ENCODE data around the gene DOC2B. TPM values are rescaled to one million over a fixed set of nuclear protein-coding genes. Genes with fewer than 3 reads are reported as not detected.
A peak's percentile ranks its signal among the peaks of the same experiment; 100 is the strongest.

The DOC2B gene
- total and polyA plus RNA-seq, 7 donors = 0.46 to 12.5 (median 4.9) TPM

DNA sequence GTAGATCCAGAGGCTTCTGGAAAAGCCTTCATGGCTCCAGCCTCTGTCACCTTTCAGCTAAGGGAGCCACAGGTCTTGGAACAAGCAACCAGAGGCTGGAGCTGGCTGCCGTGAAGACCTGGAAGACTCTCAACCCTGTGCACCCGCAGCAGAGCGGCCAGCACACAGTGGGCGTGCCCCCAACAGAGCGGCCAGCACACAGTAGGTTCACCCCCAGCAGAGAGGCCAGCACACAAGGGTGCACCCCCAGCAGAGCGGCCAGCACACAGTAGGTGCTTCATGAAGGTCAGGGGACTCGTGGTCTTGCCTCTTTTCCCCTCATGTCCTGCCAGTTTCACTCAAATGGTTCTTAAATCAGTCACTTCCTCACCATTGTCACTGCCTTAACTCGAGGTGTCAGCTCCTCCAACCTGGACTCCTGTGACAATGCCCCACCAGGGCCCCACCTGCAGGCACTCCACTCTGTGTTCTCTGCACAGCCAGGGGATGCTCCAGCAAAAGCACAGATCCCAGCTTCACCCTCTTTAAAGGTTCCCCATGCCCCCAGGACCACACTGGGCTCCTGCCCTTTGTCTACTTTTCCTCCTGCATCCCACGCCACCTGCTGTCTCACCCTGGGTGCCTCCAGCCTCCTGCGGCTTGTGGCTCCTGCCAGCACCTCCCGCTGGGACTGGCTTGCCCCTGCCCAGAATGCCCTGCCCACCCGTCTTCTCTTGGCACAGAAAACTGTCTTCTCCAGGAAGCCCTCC is 42.4 kb upstream of the DOC2B start:
- Histone ChIP-seq H3K36me3 (no peaks in the 10 kb centered on the region), H3K9me3 (no peaks in the 10 kb centered on the region), H3K4me1 (no peaks in the 10 kb centered on the region), H3K27ac (no peak overlapping the region), H3K27me3 (no peaks in the 10 kb centered on the region), H3K4me3 (no peak overlapping the region)
- TF ChIP-seq EP300 (IDR thresholded peaks at IDR 0.05) (no peak), POLR2A (IDR thresholded peaks at IDR 0.05) (no peak), POLR2AphosphoS5 (IDR thresholded peaks at IDR 0.05) (no peak)
- TF ChIP-seq, protein P1, sequence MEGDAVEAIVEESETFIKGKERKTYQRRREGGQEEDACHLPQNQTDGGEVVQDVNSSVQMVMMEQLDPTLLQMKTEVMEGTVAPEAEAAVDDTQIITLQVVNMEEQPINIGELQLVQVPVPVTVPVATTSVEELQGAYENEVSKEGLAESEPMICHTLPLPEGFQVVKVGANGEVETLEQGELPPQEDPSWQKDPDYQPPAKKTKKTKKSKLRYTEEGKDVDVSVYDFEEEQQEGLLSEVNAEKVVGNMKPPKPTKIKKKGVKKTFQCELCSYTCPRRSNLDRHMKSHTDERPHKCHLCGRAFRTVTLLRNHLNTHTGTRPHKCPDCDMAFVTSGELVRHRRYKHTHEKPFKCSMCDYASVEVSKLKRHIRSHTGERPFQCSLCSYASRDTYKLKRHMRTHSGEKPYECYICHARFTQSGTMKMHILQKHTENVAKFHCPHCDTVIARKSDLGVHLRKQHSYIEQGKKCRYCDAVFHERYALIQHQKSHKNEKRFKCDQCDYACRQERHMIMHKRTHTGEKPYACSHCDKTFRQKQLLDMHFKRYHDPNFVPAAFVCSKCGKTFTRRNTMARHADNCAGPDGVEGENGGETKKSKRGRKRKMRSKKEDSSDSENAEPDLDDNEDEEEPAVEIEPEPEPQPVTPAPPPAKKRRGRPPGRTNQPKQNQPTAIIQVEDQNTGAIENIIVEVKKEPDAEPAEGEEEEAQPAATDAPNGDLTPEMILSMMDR (IDR thresholded peaks at IDR 0.05) = no peak
- 75 to 81% methylated on average over 12 of the region's 12 CpGs for WGBS, 2 donors
- peak; percentile 62 for DNase-seq
- intact Hi-C loops (cut with DNase I) = no loop called here

DNA sequence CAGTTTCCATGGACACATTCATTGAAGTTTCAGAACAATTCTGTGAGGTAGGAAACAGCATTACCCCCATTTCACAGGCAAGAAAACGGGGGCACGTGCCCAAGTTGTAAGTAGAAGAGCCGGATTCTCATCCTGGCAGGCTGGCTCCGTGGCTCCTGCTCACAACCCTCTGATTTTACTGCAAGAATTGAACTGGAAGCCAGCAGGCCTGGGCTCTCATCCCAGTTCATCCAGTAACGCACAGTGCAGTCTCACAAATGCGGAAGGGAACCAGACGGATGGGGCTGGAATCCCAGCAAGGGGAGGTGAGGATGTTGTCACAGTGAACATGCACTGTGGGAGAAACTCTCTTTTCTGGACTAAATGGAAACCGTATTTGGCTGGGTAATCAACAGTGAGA is 40.7 kb upstream of the DOC2B start:
- Histone ChIP-seq H3K4me1 (no peaks in the 10 kb centered on the region), H3K9me3 (no peaks in the 10 kb centered on the region), H3K4me3 (no peak overlapping the region), H3K27ac (no peak overlapping the region), H3K36me3 (no peaks in the 10 kb centered on the region), H3K27me3 (no peaks in the 10 kb centered on the region)
- TF ChIP-seq POLR2AphosphoS5 (IDR thresholded peaks at IDR 0.05) (no peak), POLR2A (IDR thresholded peaks at IDR 0.05) (no peak), EP300 (IDR thresholded peaks at IDR 0.05) (no peak)
- TF ChIP-seq, protein P1 (IDR thresholded peaks at IDR 0.05) = no peak
- 85 to 95% methylated on average over 8 of the region's 8 CpGs for WGBS, 2 donors
- intact Hi-C loops (cut with DNase I) = no loop called here
- peak; percentile 61 for DNase-seq

DNA sequence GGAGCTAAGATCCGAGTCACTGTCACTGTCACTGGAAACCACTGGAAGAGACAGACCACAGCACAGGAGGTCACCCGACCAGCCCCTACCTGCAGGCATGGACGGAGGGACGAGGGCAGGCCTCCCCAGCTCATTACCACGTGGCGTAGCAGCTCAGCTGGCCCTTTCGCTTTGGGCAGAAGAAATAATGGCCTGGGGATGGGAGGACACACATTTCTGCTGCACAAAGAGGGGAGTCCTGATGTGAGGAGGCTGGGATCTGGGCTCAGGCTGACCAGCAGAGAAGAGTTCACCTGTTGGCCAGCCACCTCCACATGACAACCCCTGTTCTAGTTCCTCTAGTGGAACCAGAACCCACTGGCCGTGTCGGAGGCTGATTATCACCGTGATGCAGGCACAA is 38.2 kb upstream of the DOC2B start:
- H3K4me1 ChIP-seq = no peaks in the 10 kb centered on the region
- H3K4me3 ChIP-seq = no peak overlapping the region
- H3K27me3 ChIP-seq = no peaks in the 10 kb centered on the region
- no peak overlapping the region for H3K27ac ChIP-seq
- intact Hi-C loops (cut with DNase I) = no loop called here
- TF ChIP-seq POLR2AphosphoS5 (IDR thresholded peaks at IDR 0.05) (no peak), EP300 (IDR thresholded peaks at IDR 0.05) (no peak), POLR2A (IDR thresholded peaks at IDR 0.05) (no peak)
- TF ChIP-seq, protein P1 (IDR thresholded peaks at IDR 0.05) = no peak
- no peaks in the 10 kb centered on the region for H3K9me3 ChIP-seq
- WGBS, 2 donors = 92 to 95% methylated on average over 10 of the region's 10 CpGs
- peak; percentile 36 for DNase-seq
- no peaks in the 10 kb centered on the region for H3K36me3 ChIP-seq

DNA sequence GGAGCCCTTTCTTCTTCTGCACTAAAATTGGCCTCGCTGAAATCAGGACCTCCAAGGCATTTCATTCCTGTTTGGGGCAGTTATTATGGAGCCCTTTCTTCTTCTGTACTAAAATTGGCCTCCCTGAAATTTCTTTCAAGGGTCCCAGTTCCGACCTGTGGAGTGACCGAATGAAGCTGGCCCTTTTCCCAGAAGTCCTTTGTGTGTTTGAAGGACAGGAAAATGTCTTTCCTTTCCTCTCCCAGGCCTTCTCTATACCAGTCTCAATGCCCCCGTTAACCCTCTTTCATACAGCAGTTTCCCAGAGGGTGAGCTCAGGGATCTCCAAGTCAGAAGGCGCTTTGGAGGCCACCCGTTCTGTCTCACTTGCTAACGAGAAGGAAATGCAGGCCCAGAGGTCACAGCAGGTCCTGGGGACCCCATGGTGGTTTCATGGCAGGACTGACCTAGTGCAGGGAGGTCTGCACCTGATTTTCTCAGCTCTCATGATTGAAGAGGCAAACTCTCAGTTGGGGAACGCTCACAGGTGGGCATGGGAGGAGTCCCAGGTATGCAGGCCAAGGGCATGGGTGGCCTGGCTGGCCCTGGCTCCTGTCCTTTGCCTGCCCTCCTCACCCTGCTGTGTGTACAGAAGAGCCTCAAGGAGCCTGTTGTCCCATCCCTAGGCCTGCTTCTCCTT is 37.1 kb upstream of the DOC2B start:
- TF ChIP-seq, protein P1 (IDR thresholded peaks at IDR 0.05) = no peak
- TF ChIP-seq EP300 (IDR thresholded peaks at IDR 0.05) = no peak
- TF ChIP-seq POLR2AphosphoS5 (IDR thresholded peaks at IDR 0.05) = no peak
- TF ChIP-seq POLR2A (IDR thresholded peaks at IDR 0.05) = no peak
- Histone ChIP-seq H3K27ac (no peak overlapping the region), H3K27me3 (no peaks in the 10 kb centered on the region), H3K4me3 (no peak overlapping the region), H3K36me3 (no peaks in the 10 kb centered on the region), H3K4me1 (no peaks in the 10 kb centered on the region), H3K9me3 (no peaks in the 10 kb centered on the region)
- 81 to 85% methylated on average over 8 of the region's 8 CpGs for WGBS, 2 donors
- DNase-seq = peak; percentile 26
- intact Hi-C loops (cut with DNase I) = no loop called here

Measured in sigmoid colon (tissue), 7 donors.